Measurements from ENCODE around the gene SLC37A1. TPM values are rescaled to one million over a fixed set of nuclear protein-coding genes. Genes with fewer than 3 reads are reported as not detected.

Gene SLC37A1
- total RNA-seq, 2 experiments from 2014 or later = 12.8 to 14.9 TPM

DNA sequence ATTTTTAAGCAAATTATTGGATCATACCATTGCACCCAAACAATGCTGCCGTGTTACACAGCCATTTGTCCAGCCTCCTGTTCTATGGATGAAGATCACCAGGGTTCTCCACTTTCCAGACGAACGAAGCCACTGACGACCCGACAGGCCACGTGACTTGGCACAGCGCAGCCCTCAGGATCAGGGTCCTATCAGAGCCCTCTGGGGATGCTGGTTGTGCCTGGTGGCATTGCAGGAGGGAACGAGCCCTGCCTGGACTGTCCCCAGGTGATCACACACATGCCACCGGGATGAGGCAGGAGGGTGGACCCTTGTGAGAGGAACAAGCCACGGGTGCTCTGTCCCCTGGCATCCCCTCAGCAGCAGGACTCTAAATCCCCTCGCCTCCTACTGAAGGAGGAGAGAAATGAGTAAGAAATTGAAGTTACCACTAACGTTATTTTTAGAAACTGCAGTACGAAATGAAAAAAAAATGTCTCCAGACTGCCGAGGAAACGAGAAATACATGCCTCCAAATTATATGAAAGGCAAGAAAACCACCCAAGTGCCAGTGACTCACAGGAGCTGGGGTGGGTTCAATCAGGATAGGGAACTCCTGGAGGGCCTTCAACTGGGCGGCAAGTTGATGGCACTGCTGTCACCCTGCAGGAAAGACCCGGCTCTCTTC is 81.1 kb downstream of the SLC37A1 start:
- Mint-ChIP-seq H3K27ac (no peak overlapping the region), H3K27me3 (no peaks in the 10 kb centered on the region), H3K9me3 (no peaks in the 10 kb centered on the region), H3K4me3 (no peak overlapping the region), H3K4me1 (ENCODE audit: low read depth) (peaks cover 17% of the 10 kb centered on the region), H3K36me3 (ENCODE audit: low read depth) (no peaks in the 10 kb centered on the region)
- CTCF ChIA-PET = interaction anchor here (0.7 to 3.1 kb wide), 7 partner anchors 13 to 225 kb away, joined by 3 to 46 read pairs (median 7); no protein-coding TSS in a partner anchor
- POLR2A ChIA-PET = interaction anchor here (0.8 kb wide), 1 partner anchor 47 kb away, joined by 3 read pairs; no protein-coding TSS in a partner anchor
- intact Hi-C loops (cut with micrococcal nuclease) = loop anchor here (5.0 kb wide), 1 partner anchor 223 kb away; no protein-coding TSS in a partner anchor
- no peak for ATAC-seq
- DNase-seq = no peak
- TF ChIP-seq CTCF (IDR thresholded peaks at IDR 0.05) = no peak

DNA sequence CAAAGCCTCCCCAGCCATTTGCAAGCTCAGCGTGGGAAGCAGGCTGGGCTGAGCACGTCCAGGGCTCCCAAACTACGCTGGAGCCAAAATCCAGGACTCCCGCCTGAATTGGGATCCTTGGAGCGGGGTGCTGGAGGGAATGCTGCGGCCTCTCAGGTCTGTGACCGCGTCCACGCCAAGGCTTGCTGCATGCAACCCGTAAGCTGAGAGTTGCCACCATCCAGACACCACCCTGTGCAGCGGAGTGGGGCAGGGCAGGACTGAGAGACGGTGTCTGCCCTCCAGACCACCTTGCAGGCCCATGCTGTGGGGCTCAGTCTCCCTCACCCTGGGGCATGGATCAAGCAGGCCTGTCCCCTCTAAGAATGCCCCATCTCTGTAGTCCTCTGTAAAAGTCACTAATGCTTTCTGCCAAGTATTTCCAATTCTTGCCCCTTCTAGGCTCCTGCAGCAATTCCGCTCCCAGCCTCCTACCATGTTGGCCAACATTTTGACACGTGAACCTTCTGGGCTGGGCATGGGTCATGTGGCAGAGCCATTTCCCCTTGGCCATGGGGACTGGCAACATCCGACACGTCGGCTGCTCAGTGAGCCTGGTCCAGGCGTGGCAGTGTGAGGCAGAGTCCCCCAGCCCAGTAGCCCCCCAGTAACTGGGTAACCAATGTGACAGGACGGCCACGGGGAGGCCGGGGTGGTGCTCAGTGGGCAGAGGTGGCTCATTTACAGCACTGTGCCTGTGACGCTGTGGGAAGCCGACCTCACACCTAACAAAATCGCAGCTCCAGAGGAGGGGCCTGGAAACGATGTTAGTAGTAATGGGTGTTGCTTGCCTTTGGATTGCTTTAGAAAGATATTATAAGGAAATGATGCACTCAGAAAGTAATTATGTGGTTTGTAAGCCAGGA is 81.9 kb downstream of the SLC37A1 start:
- Mint-ChIP-seq H3K27me3 (no peaks in the 10 kb centered on the region), H3K4me3 (no peak overlapping the region), H3K27ac (no peak overlapping the region), H3K36me3 (ENCODE audit: low read depth) (no peaks in the 10 kb centered on the region), H3K4me1 (ENCODE audit: low read depth) (peaks cover 13% of the 10 kb centered on the region), H3K9me3 (no peaks in the 10 kb centered on the region)
- POLR2A ChIA-PET = interaction anchor here (0.8 kb wide), 1 partner anchor 46 kb away, joined by 3 read pairs; no protein-coding TSS in a partner anchor
- ATAC-seq = no peak
- no peak for TF ChIP-seq CTCF (IDR thresholded peaks at IDR 0.05)
- DNase-seq = no peak
- CTCF ChIA-PET = interaction anchor here (0.6 to 0.8 kb wide), 2 partner anchors 10 to 218 kb away, joined by 3 read pairs; no protein-coding TSS in a partner anchor
- intact Hi-C loops (cut with micrococcal nuclease) = no loop called here

GRCh38 chr21:42596657-42597056 is 83.0 kb downstream of the SLC37A1 start:
- H3K27ac Mint-ChIP-seq = no peak overlapping the region
- H3K27me3 Mint-ChIP-seq = no peaks in the 10 kb centered on the region
- no peak for DNase-seq
- ChIA-PET CTCF (no interaction called here), POLR2A (no interaction called here)
- peaks cover 2% of the 10 kb centered on the region for H3K4me1 Mint-ChIP-seq (ENCODE audit: low read depth)
- H3K36me3 Mint-ChIP-seq (ENCODE audit: low read depth) = no peaks in the 10 kb centered on the region
- H3K4me3 Mint-ChIP-seq = no peak overlapping the region
- no peak for TF ChIP-seq CTCF (IDR thresholded peaks at IDR 0.05)
- no peak for ATAC-seq
- intact Hi-C loops (cut with micrococcal nuclease) = no loop called here
- no peaks in the 10 kb centered on the region for H3K9me3 Mint-ChIP-seq

GRCh38 chr21:42597487-42598158 is 84.0 kb downstream of the SLC37A1 start:
- no peak for TF ChIP-seq CTCF (IDR thresholded peaks at IDR 0.05)
- Mint-ChIP-seq H3K4me3 (no peak overlapping the region), H3K27me3 (no peaks in the 10 kb centered on the region), H3K36me3 (ENCODE audit: low read depth) (no peaks in the 10 kb centered on the region), H3K9me3 (no peaks in the 10 kb centered on the region), H3K4me1 (ENCODE audit: low read depth) (no peaks in the 10 kb centered on the region), H3K27ac (no peak overlapping the region)
- DNase-seq (no peak), ATAC-seq (no peak)
- ChIA-PET POLR2A (no interaction called here), CTCF (no interaction called here)
- intact Hi-C loops (cut with micrococcal nuclease) = no loop called here
